Stimulated activated CD4-positive, alpha-beta T cell treated with anti-CD3 and anti-CD28 coated beads, TNF-alpha, amount 100 ng/mL, for 24 hours (primary cell): ENCODE data around the gene TTC9C.
"Not testable (repeated sequence)": the region's sequence is repeated elsewhere in the genome, so short reads cannot be mapped to it uniquely, and the experiment has no call there.

ENCODE experiments used
- DNase-seq, 3 experiments: peaks; one replicate each; pipeline ENCODE4 v3.0.0-alpha.2; 2020; ENCODE audit warnings: low read depth in 3 of 3

The TTC9C gene

GRCh38 chr11:62728171-62728988, at the start of gene TTC9C:
Gene TTC9C (plus strand): TSS chr11:62728486. CDS start chr11:62728849, 363 bp downstream.
- DNase-seq: peak; percentile 67 to 84 (median 73)

GRCh38 chr11:62678770-62679696, 49.3 kb upstream of the TTC9C start, which contains the start of gene UBXN1:
Gene UBXN1 (minus strand): TSS chr11:62679073. CDS start chr11:62678923, 150 bp downstream.
- peak; percentile 76 to 86 (median 83) for DNase-seq

- no peak for DNase-seq
Measured at GRCh38 chr11:62680825-62681240, 47.5 kb upstream of the TTC9C start.

- no peak for DNase-seq
Measured at GRCh38 chr11:62682518-62682917, 45.8 kb upstream of the TTC9C start.

GRCh38 chr11:62687508-62688396, 40.5 kb upstream of the TTC9C start:
- DNase-seq: no peak

- no peak for DNase-seq
Measured at GRCh38 chr11:62688491-62688890, 39.8 kb upstream of the TTC9C start.

- DNase-seq: no peak
Measured at GRCh38 chr11:62689421-62690183, 38.7 kb upstream of the TTC9C start, which contains the start of gene LRRN4CL. Gene LRRN4CL (minus strand): TSS chr11:62689530. CDS start chr11:62688508, 1,022 bp downstream.

- not testable (repeated sequence) for DNase-seq
Measured at GRCh38 chr11:62693624-62694023, 34.7 kb upstream of the TTC9C start.

GRCh38 chr11:62694455-62695167, 33.7 kb upstream of the TTC9C start:
- peak; percentile 55 to 67 (median 67) for DNase-seq

GRCh38 chr11:62702246-62702645, 26.0 kb upstream of the TTC9C start:
- no peak for DNase-seq

- DNase-seq: not testable (repeated sequence)
Measured at GRCh38 chr11:62703921-62704320, 24.4 kb upstream of the TTC9C start.

- DNase-seq: no peak
Measured at GRCh38 chr11:62705413-62705812, 22.9 kb upstream of the TTC9C start.

GRCh38 chr11:62705880-62706849, 22.1 kb upstream of the TTC9C start:
- DNase-seq: peak; percentile 91 to 92 (median 92)

- DNase-seq: no peak
Measured at GRCh38 chr11:62706850-62707247, 21.4 kb upstream of the TTC9C start.

- no peak for DNase-seq
Measured at GRCh38 chr11:62707277-62707861, 20.9 kb upstream of the TTC9C start, which contains the start of the genes BSCL2 and GNG3. Gene BSCL2 (minus strand): TSS chr11:62707424. CDS start chr11:62707195, 229 bp downstream. Gene GNG3 (plus strand): TSS chr11:62707676. CDS start chr11:62708296, 620 bp downstream.

- no peak for DNase-seq
Measured at GRCh38 chr11:62708392-62708791, 19.9 kb upstream of the TTC9C start.

GRCh38 chr11:62708793-62709192, 19.5 kb upstream of the TTC9C start:
- peak in 2 of 3 experiments; percentile 29 to 43 for DNase-seq
